Stimulated activated CD4-positive, alpha-beta T cell treated with anti-CD3 and anti-CD28 coated beads, TNF-alpha, amount 100 ng/mL, for 4 hours (primary cell): ENCODE measurements around the gene ATP6V1E1.
"Not testable (repeated sequence)": the region's sequence is repeated elsewhere in the genome, so short reads cannot be mapped to it uniquely, and the experiment has no call there.

ENCODE experiments used
- DNase-seq, 3 experiments: peaks; one replicate each; pipeline ENCODE4 v3.0.0-alpha.2; 2020; ENCODE audit warnings: low read depth in 3 of 3

Gene ATP6V1E1

GRCh38 chr22:17628406-17629172, at the start of gene ATP6V1E1:
ATP6V1E1 (minus strand) TSS chr22:17628749; CDS start chr22:17628635, 114 bp downstream.
- DNase-seq = peak; percentile 81 to 91 (median 89)

- no peak for DNase-seq
Observed at GRCh38 chr22:17675584-17675983, 47.0 kb upstream of the ATP6V1E1 start.

- no peak for DNase-seq
Observed at GRCh38 chr22:17674152-17674551, 45.6 kb upstream of the ATP6V1E1 start.

GRCh38 chr22:17672417-17672991, 44.0 kb upstream of the ATP6V1E1 start:
- no peak for DNase-seq

GRCh38 chr22:17671521-17672092, 43.1 kb upstream of the ATP6V1E1 start:
- not testable (repeated sequence) for DNase-seq

- no peak for DNase-seq
Observed at GRCh38 chr22:17665854-17666253, 37.3 kb upstream of the ATP6V1E1 start.

- no peak for DNase-seq
Observed at GRCh38 chr22:17665248-17665647, 36.7 kb upstream of the ATP6V1E1 start.

- DNase-seq = no peak
Observed at GRCh38 chr22:17664414-17665055, 36.0 kb upstream of the ATP6V1E1 start.

GRCh38 chr22:17656870-17657395, 28.4 kb upstream of the ATP6V1E1 start:
- DNase-seq = no peak

- no peak for DNase-seq
Observed at GRCh38 chr22:17655289-17655688, 26.7 kb upstream of the ATP6V1E1 start.

- no peak for DNase-seq
Observed at GRCh38 chr22:17648569-17648968, 20.0 kb upstream of the ATP6V1E1 start.

GRCh38 chr22:17647991-17648390, 19.4 kb upstream of the ATP6V1E1 start:
- no peak for DNase-seq

- no peak for DNase-seq
Observed at GRCh38 chr22:17647452-17647851, 18.9 kb upstream of the ATP6V1E1 start.

GRCh38 chr22:17642357-17642756, 13.8 kb upstream of the ATP6V1E1 start:
- not testable (repeated sequence) for DNase-seq

- no peak for DNase-seq
Observed at GRCh38 chr22:17641269-17641668, 12.7 kb upstream of the ATP6V1E1 start.

GRCh38 chr22:17639247-17639741, 10.7 kb upstream of the ATP6V1E1 start:
- DNase-seq = no peak

GRCh38 chr22:17638432-17639246, 10.1 kb upstream of the ATP6V1E1 start, which contains the start of gene BCL2L13:
BCL2L13 (plus strand) TSS chr22:17638757; CDS start chr22:17655712, 16,955 bp downstream.
- DNase-seq = peak; percentile 73 to 79 (median 77)

GRCh38 chr22:17638182-17638431, 9.6 kb upstream of the ATP6V1E1 start:
- peak in 1 of 3 experiments; percentile 4 for DNase-seq

- no peak for DNase-seq
Observed at GRCh38 chr22:17637490-17638181, 9.1 kb upstream of the ATP6V1E1 start.

GRCh38 chr22:17636850-17637249, 8.3 kb upstream of the ATP6V1E1 start:
- not testable (repeated sequence) for DNase-seq

- no peak for DNase-seq
Observed at GRCh38 chr22:17634696-17635095, 6.1 kb upstream of the ATP6V1E1 start.
